ENCODE results near the gene EVA1A.

EVA1A gene, protein sequence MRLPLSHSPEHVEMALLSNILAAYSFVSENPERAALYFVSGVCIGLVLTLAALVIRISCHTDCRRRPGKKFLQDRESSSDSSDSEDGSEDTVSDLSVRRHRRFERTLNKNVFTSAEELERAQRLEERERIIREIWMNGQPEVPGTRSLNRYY

GRCh38 chr2:75560768-75561565 lies at the start of gene EVA1A:
Gene EVA1A (minus strand): TSS chr2:75560939. CDS start chr2:75518140, 42,799 bp downstream.
- no peak for DNase-seq

GRCh38 chr2:75609937-75610508 lies 49.3 kb upstream of the EVA1A start:
- no peak for DNase-seq

DNA sequence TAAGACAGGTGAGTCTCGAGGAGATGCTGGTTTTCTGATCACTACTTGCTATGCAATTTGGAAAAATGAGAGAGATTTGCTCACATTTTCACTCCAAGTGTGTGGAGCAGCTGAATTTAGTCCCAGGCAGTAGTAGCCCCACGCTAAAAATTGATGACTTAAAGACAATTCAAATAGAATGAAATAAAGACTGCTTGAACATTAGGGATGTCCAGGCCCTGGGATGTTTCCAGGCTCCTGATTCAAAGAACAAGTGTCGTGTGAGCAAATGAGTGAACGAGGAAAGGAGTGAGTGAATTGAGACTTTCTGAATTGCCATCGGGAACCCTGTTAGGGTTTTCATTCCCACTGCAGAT lies 48.6 kb upstream of the EVA1A start:
- DNase-seq, result no peak

- peak; percentile 38 for DNase-seq
These were observed 48.1 kb upstream of the EVA1A start for GRCh38 chr2:75608684-75609333.

DNA sequence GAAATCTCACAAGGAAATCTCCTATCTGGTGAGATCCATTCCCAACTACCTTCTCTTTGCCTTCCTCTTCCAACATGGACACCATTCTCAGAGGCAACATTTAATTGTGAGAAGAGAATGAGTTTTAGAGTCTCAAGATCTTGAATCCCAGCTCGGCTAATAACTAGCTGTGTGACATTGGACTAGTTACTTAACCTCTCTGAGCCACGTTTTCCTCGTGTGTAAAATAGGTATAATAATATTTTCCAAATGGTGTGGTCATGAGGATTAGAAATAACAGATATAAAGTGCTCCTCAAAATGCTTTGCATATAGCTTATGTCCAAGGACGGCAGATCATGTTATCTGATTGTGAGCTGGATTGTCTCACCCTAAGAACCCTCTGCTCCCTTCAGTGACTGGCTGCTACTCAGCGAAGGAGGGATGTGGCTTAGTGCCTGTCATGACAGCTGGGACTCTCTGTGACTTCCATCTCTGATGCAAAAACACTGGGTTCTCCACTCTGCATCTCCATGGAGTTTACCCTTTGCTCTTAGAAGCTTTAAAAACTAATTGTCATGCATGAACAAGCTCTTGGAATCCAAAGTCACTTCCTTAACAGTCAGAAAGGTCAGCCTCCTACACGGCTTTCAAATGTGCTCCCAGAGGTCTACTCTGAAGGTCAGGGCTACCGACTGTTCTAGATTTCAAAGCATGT lies 47.4 kb upstream of the EVA1A start:
- DNase-seq, result peak; percentile 15

DNA sequence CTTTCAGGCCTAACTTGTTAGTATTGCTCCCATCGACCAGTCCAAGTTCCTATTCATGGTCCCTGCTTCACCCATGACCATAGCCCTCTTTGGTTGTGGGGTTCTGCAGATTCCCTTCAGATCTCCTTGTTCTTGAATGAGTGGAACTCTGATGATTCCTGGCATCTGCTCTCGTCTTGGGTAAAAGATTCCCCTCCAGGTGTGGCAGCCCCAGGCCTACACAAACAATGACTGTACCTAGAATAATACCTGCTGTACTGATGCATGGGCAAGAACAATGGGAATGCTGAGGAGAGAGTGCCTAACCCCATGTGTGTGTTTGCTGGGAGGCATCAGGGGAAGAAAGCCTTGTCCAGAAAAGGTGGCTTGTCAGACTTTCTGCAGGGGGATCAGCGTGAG lies 46.7 kb upstream of the EVA1A start:
- no peak for DNase-seq

- peak; percentile 3 for DNase-seq
These were observed 46.1 kb upstream of the EVA1A start for GRCh38 chr2:75606761-75607399.

- no peak for DNase-seq
These were observed 45.2 kb upstream of the EVA1A start for GRCh38 chr2:75605770-75606529.

DNA sequence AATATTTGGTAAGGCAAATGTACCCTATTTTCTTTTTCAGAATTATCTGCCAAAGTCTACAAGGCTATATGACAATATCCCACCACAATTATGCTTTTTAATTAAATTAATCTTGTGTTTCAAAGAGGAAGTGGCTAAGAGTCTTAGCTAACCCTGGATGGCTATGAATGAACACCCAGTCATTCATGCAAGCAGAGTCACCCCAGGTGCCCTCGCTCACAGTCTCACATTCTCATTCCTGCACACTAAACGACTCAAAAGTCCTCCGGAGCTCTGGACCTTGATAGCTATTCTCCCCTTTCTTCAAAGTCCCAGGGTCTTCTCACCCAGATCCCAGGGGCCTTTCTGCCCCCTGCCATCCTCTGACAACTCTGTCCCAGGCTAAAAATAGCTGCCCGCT lies 43.7 kb upstream of the EVA1A start:
- DNase-seq, result no peak

GRCh38 chr2:75603477-75603876 lies 42.7 kb upstream of the EVA1A start:
- DNase-seq, result no peak

GRCh38 chr2:75602724-75603342 lies 42.1 kb upstream of the EVA1A start:
- no peak for DNase-seq

- DNase-seq, result no peak
These were observed 39.8 kb upstream of the EVA1A start for GRCh38 chr2:75600461-75601011.

DNA sequence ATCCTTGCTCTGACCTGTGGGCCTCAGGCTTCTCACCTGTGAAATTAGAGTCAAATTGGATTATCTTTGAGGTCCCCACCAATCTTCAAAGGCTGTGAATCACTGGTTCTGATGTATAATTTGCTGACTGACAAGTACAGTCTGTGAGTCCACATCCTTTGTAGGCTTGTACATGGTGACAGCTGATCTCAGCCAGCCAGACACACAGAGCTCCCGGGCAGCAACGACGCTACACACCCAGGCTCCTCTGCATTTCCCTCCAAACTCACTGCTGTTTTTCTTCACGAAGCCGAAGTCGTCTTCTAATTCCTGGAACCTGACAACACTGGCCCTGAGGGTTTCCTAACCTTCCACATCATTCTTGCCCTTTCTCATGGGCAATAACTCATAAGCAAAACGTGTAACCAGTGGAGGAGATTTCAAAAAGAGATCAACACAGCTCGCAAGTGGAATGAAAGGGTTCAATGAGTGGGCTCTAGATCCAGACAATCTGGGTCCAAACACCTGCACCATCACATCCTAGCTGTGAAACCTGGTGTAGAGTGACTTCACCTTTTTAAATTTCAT lies 37.9 kb upstream of the EVA1A start:
- DNase-seq, result no peak

DNA sequence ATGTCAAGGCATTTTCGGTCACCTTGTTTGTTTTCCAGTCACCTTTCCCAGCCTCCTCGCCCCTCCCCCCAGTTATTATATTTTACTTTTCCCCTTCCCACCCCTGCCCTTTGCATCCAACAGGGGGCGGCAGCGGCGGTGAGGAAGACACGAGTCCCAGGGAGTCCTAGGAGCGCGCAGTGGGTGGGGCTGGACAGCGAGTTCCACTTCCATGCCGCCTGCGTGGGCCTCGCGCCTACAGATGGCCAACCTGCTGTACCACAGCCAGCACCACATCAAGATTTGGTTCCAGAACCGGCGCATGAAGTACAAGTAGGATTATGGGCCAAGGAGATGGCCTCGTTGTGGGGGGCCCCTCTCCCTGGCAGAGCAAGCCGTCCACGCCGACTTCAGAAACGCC lies 37.2 kb upstream of the EVA1A start:
- DNase-seq, result no peak

DNA sequence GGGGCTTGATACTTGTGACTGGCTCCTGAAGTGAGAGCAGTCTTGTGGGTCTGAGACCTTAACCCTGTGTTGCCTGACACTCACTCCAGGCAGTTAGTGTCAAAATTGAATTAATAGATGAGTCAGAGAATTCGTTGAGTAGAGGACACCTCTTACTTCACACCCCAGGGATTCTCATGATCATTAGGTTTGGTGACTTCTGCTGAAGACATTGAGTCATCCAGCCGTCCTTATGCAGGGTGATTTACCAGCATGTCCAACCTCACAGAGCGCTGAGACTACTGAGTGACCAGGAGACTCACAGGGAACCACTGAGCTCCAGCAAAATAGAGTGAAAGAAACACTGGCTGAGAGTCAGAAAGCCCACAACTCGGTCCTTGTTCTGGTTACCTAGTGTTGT lies 36.0 kb upstream of the EVA1A start:
- DNase-seq, result no peak

GRCh38 chr2:75595541-75596395 lies 35.0 kb upstream of the EVA1A start:
- no peak for DNase-seq

- DNase-seq, result no peak
These were observed 33.9 kb upstream of the EVA1A start for GRCh38 chr2:75594596-75594995.

DNA sequence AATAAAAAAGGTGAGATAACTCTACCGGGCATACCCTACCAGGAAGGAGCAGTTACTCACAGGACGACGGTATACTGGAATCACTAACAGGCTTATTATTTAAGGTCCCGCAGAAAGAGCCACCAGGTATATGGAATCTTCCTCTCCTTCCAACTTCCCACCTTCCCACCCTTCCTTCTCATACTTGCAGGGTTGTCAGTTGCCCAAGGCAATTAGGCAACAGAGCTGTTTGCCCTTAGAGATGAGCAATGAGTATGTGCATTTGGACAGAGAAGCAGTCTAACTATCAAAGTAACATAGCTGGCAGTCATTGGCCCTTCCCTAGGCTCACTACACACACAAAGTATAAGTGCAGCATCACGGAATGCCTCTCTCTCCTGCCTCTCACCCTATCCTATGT lies 32.1 kb upstream of the EVA1A start:
- no peak for DNase-seq

GRCh38 chr2:75592030-75592429 lies 31.3 kb upstream of the EVA1A start:
- DNase-seq, result no peak

All from suppressor macrophage treated with lipopolysaccharide for 4 hours (primary cell).